Natural killer cell (primary cell): Measurements from ENCODE around the gene OR56A5. TPM values are rescaled to one million over a fixed set of nuclear protein-coding genes. Genes with fewer than 3 reads are reported as not detected.

Source experiments
- ATAC-seq, 3 donors: fragments of 150-1000 bp in 2 of 3; fragments of 200-7000 bp in 1 of 3; cut with Tn5 transposase; 1 replicate in 1 of 3; 2 replicates in 2 of 3; pipeline ENCODE4 v1.10.0; 2021; ENCODE audit warnings: mild to moderate bottlenecking in 2 of 3, moderate library complexity in 2 of 3
- DNase-seq, 2 donors: peaks; one replicate each; pipeline versions ENCODE4 v3.0.0 to v3.0.0-alpha.2; 2013 to 2021; ENCODE audit warnings: mixed read lengths in 1 of 2
- H3K27ac ChIP-seq: one replicate; pipeline ENCODE4 v1.5.1; 2013; ENCODE audit warnings: mild to moderate bottlenecking, low read length
- H3K27me3 ChIP-seq: one replicate; pipeline ENCODE4 v1.6.1; 2013; ENCODE audit warnings: low read length; ENCODE audit not compliant: control insufficient read depth, insufficient read depth
- H3K36me3 ChIP-seq: one replicate; pipeline ENCODE4 v1.6.1; 2013; ENCODE audit warnings: low read length; ENCODE audit not compliant: control insufficient read depth, insufficient read depth
- H3K4me1 ChIP-seq: one replicate; pipeline ENCODE4 v1.6.1; 2013; ENCODE audit warnings: low read length; ENCODE audit not compliant: control insufficient read depth, insufficient read depth
- H3K4me3 ChIP-seq: one replicate; pipeline ENCODE4 v1.5.1; 2013; ENCODE audit warnings: low read length
- H3K9me3 ChIP-seq: one replicate; pipeline ENCODE4 v1.6.1; 2013; ENCODE audit warnings: low read length; ENCODE audit not compliant: control insufficient read depth, insufficient read depth
- H3K27ac Mint-ChIP-seq, 2 donors: one replicate each; pipeline ENCODE4 v1.8.0; 2022; ENCODE audit warnings: mild to moderate bottlenecking in 2 of 2, mixed read lengths in 2 of 2, moderate library complexity in 1 of 2
- H3K27me3 Mint-ChIP-seq, 2 donors: one replicate each; pipeline ENCODE4 v1.8.0; 2022; ENCODE audit warnings: low read depth in 2 of 2, mixed read lengths in 2 of 2
- H3K36me3 Mint-ChIP-seq: one replicate; pipeline ENCODE4 v1.8.0; 2022; ENCODE audit warnings: mixed read lengths
- H3K4me1 Mint-ChIP-seq, 2 donors: one replicate each; pipeline ENCODE4 v1.8.0; 2022; ENCODE audit warnings: mixed read lengths in 2 of 2
- H3K4me3 Mint-ChIP-seq: one replicate; pipeline ENCODE4 v1.8.0; 2022; ENCODE audit warnings: mild to moderate bottlenecking, moderate library complexity, mixed read lengths
- H3K9me3 Mint-ChIP-seq, 2 donors: one replicate each; pipeline ENCODE4 v1.8.0; 2022; ENCODE audit warnings: mixed read lengths in 2 of 2
- CTCF ChIP-seq: fragments of 200-600 bp; IDR thresholded peaks from one replicate; pipeline ENCODE4 v1.8.0; 2022; ENCODE audit warnings: antibody characterized with exemption
- WGBS: methylation state at CpG from one replicate; pipeline ENCODE4 v1.1.7; 2013; ENCODE audit warnings: missing lambda C conversion rate; ENCODE audit not compliant: insufficient coverage; 5-methylcytosine and 5-hydroxymethylcytosine counted together
- intact Hi-C: fragments of 100-400 bp; cut with micrococcal nuclease; formaldehyde crosslinking; loops from one replicate; pipeline ENCODE4 v1.14.2; 2022
- total RNA-seq, 4 donors: library from RNA; stranded (reverse); fragments of 120-200 nt in 1 of 4; gene quantifications; one replicate each; pipeline versions ENCODE4 v1.2.3 to v1.2.4, GENCODE V29; 2013 to 2022

Gene OR56A5
- total RNA-seq, 3 donors from 2014 or later (not counting 1 experiment from before 2014, with no cell fraction given) = 0.41 TPM; not detected in 2

GRCh38 chr11:6006846-6007245, 38.6 kb upstream of the OR56A5 start, which contains the start of gene OR56A4:
Gene OR56A4, minus strand, starts transcription at chr11:6006946. Its CDS starts 3,954 bp downstream, at chr11:6002992.
- DNase-seq (no peak), ATAC-seq (no peak)
- H3K4me1 ChIP-seq = no peaks in the 10 kb centered on the region
- peaks cover 21 to 47% of the 10 kb centered on the region in 2 donors for H3K27me3 Mint-ChIP-seq
- no peaks in the 10 kb centered on the region for H3K9me3 ChIP-seq
- no peak within 1 kb of the TSS for H3K4me3 ChIP-seq
- H3K36me3 Mint-ChIP-seq = no peaks in the 10 kb centered on the region
- no peaks in the 10 kb centered on the region for H3K4me1 Mint-ChIP-seq
- no peaks in the 10 kb centered on the region for H3K36me3 ChIP-seq
- H3K4me3 Mint-ChIP-seq = no peak within 1 kb of the TSS
- H3K27me3 ChIP-seq = peaks cover 2% of the 10 kb centered on the region
- H3K27ac ChIP-seq = no peak within 1 kb of the TSS
- intact Hi-C loops = no loop called here
- H3K27ac Mint-ChIP-seq = no peak within 1 kb of the TSS
- no peaks in the 10 kb centered on the region for H3K9me3 Mint-ChIP-seq
- no peak for TF ChIP-seq CTCF

GRCh38 chr11:6006395-6006794, 38.1 kb upstream of the OR56A5 start:
- Mint-ChIP-seq H3K9me3 (no peaks in the 10 kb centered on the region), H3K27ac (no peak overlapping the region), H3K4me3 (no peak overlapping the region), H3K36me3 (no peaks in the 10 kb centered on the region), H3K4me1 (no peaks in the 10 kb centered on the region), H3K27me3 (peaks cover 21 to 52% of the 10 kb centered on the region in 2 donors)
- Histone ChIP-seq H3K4me1 (no peaks in the 10 kb centered on the region), H3K36me3 (no peaks in the 10 kb centered on the region), H3K4me3 (no peak overlapping the region), H3K27ac (no peak overlapping the region), H3K27me3 (peaks cover 2% of the 10 kb centered on the region), H3K9me3 (no peaks in the 10 kb centered on the region)
- no peak for ATAC-seq
- intact Hi-C loops = no loop called here
- TF ChIP-seq CTCF = no peak
- DNase-seq = no peak

- H3K27ac ChIP-seq = no peak overlapping the region
- no peaks in the 10 kb centered on the region for H3K36me3 ChIP-seq
- DNase-seq = no peak
- no peak for TF ChIP-seq CTCF
- Mint-ChIP-seq H3K4me3 (no peak overlapping the region), H3K36me3 (no peaks in the 10 kb centered on the region), H3K27me3 (peaks cover 23 to 49% of the 10 kb centered on the region in 2 donors), H3K4me1 (no peaks in the 10 kb centered on the region), H3K9me3 (no peaks in the 10 kb centered on the region), H3K27ac (no peak overlapping the region)
- intact Hi-C loops = no loop called here
- no peaks in the 10 kb centered on the region for H3K9me3 ChIP-seq
- H3K4me1 ChIP-seq = no peaks in the 10 kb centered on the region
- ATAC-seq = no peak
- no peaks in the 10 kb centered on the region for H3K27me3 ChIP-seq
- H3K4me3 ChIP-seq = no peak overlapping the region
- 56% methylated on average over 5 of the region's 7 CpGs for WGBS
Measured at GRCh38 chr11:6002202-6002699, 34.0 kb upstream of the OR56A5 start.

- no peak for ATAC-seq
- H3K4me3 ChIP-seq = no peak overlapping the region
- intact Hi-C loops = no loop called here
- H3K27me3 ChIP-seq = no peaks in the 10 kb centered on the region
- Mint-ChIP-seq H3K9me3 (no peaks in the 10 kb centered on the region), H3K27ac (no peak overlapping the region), H3K36me3 (no peaks in the 10 kb centered on the region), H3K27me3 (peaks cover 7 to 14% of the 10 kb centered on the region in 2 donors), H3K4me1 (no peaks in the 10 kb centered on the region), H3K4me3 (no peak overlapping the region)
- no peak for DNase-seq
- H3K27ac ChIP-seq = no peak overlapping the region
- H3K9me3 ChIP-seq = no peaks in the 10 kb centered on the region
- no peaks in the 10 kb centered on the region for H3K4me1 ChIP-seq
- no peaks in the 10 kb centered on the region for H3K36me3 ChIP-seq
- WGBS = 88% methylated on average over 14 of the region's 14 CpGs
- no peak for TF ChIP-seq CTCF
Measured at GRCh38 chr11:5994791-5995190, 26.5 kb upstream of the OR56A5 start.
